Natural killer cell (primary cell): ENCODE measurements around the gene ISL1. TPM values are rescaled to one million over a fixed set of nuclear protein-coding genes. Genes with fewer than 3 reads are reported as not detected.

ENCODE experiments used
- ATAC-seq, 3 donors: fragments of 150-1000 bp in 2 of 3; fragments of 200-7000 bp in 1 of 3; cut with Tn5 transposase; 1 replicate in 1 of 3; 2 replicates in 2 of 3; pipeline ENCODE4 v1.10.0; 2021; ENCODE audit warnings: mild to moderate bottlenecking in 2 of 3, moderate library complexity in 2 of 3
- DNase-seq, 2 donors: peaks; one replicate each; pipeline versions ENCODE4 v3.0.0 to v3.0.0-alpha.2; 2013 to 2021; ENCODE audit warnings: mixed read lengths in 1 of 2
- H3K27ac ChIP-seq: one replicate; pipeline ENCODE4 v1.5.1; 2013; ENCODE audit warnings: mild to moderate bottlenecking, low read length
- H3K27me3 ChIP-seq: one replicate; pipeline ENCODE4 v1.6.1; 2013; ENCODE audit warnings: low read length; ENCODE audit not compliant: control insufficient read depth, insufficient read depth
- H3K36me3 ChIP-seq: one replicate; pipeline ENCODE4 v1.6.1; 2013; ENCODE audit warnings: low read length; ENCODE audit not compliant: control insufficient read depth, insufficient read depth
- H3K4me1 ChIP-seq: one replicate; pipeline ENCODE4 v1.6.1; 2013; ENCODE audit warnings: low read length; ENCODE audit not compliant: control insufficient read depth, insufficient read depth
- H3K4me3 ChIP-seq: one replicate; pipeline ENCODE4 v1.5.1; 2013; ENCODE audit warnings: low read length
- H3K9me3 ChIP-seq: one replicate; pipeline ENCODE4 v1.6.1; 2013; ENCODE audit warnings: low read length; ENCODE audit not compliant: control insufficient read depth, insufficient read depth
- H3K27ac Mint-ChIP-seq, 2 donors: one replicate each; pipeline ENCODE4 v1.8.0; 2022; ENCODE audit warnings: mild to moderate bottlenecking in 2 of 2, mixed read lengths in 2 of 2, moderate library complexity in 1 of 2
- H3K27me3 Mint-ChIP-seq, 2 donors: one replicate each; pipeline ENCODE4 v1.8.0; 2022; ENCODE audit warnings: low read depth in 2 of 2, mixed read lengths in 2 of 2
- H3K36me3 Mint-ChIP-seq: one replicate; pipeline ENCODE4 v1.8.0; 2022; ENCODE audit warnings: mixed read lengths
- H3K4me1 Mint-ChIP-seq, 2 donors: one replicate each; pipeline ENCODE4 v1.8.0; 2022; ENCODE audit warnings: mixed read lengths in 2 of 2
- H3K4me3 Mint-ChIP-seq: one replicate; pipeline ENCODE4 v1.8.0; 2022; ENCODE audit warnings: mild to moderate bottlenecking, moderate library complexity, mixed read lengths
- H3K9me3 Mint-ChIP-seq, 2 donors: one replicate each; pipeline ENCODE4 v1.8.0; 2022; ENCODE audit warnings: mixed read lengths in 2 of 2
- CTCF ChIP-seq: fragments of 200-600 bp; IDR thresholded peaks from one replicate; pipeline ENCODE4 v1.8.0; 2022; ENCODE audit warnings: antibody characterized with exemption
- WGBS: methylation state at CpG from one replicate; pipeline ENCODE4 v1.1.7; 2013; ENCODE audit warnings: missing lambda C conversion rate; ENCODE audit not compliant: insufficient coverage; 5-methylcytosine and 5-hydroxymethylcytosine counted together
- intact Hi-C: fragments of 100-400 bp; cut with micrococcal nuclease; formaldehyde crosslinking; loops from one replicate; pipeline ENCODE4 v1.14.2; 2022
- total RNA-seq, 4 donors: library from RNA; stranded (reverse); fragments of 120-200 nt in 1 of 4; gene quantifications; one replicate each; pipeline versions ENCODE4 v1.2.3 to v1.2.4, GENCODE V29; 2013 to 2022

Gene ISL1
- total RNA-seq, 3 donors from 2014 or later (not counting 1 experiment from before 2014, with no cell fraction given), result not detected

GRCh38 chr5:51395666-51396356 lies 12.6 kb downstream of the ISL1 start:
- Mint-ChIP-seq H3K36me3 (peaks cover 8% of the 10 kb centered on the region), H3K9me3 (peaks cover 2 to 3% of the 10 kb centered on the region in 2 donors), H3K4me3 (no peak overlapping the region), H3K27ac (no peak overlapping the region), H3K27me3 (peaks cover 34 to 46% of the 10 kb centered on the region in 2 donors), H3K4me1 (no peaks in the 10 kb centered on the region)
- Histone ChIP-seq H3K27ac (no peak overlapping the region), H3K27me3 (peaks cover 12% of the 10 kb centered on the region), H3K4me3 (no peak overlapping the region), H3K9me3 (peaks cover 8% of the 10 kb centered on the region), H3K36me3 (no peaks in the 10 kb centered on the region), H3K4me1 (no peaks in the 10 kb centered on the region)
- no peak for DNase-seq
- no peak for ATAC-seq
- TF ChIP-seq CTCF, result no peak
- intact Hi-C loops, result no loop called here
- 24% methylated on average over 9 of the region's 10 CpGs for WGBS

- Histone ChIP-seq H3K4me1 (no peaks in the 10 kb centered on the region), H3K4me3 (no peak overlapping the region), H3K27me3 (peaks cover 10% of the 10 kb centered on the region), H3K9me3 (peaks cover 8% of the 10 kb centered on the region), H3K27ac (no peak overlapping the region), H3K36me3 (no peaks in the 10 kb centered on the region)
- DNase-seq (no peak), ATAC-seq (no peak)
- peaks cover 29 to 37% of the 10 kb centered on the region in 2 donors for H3K27me3 Mint-ChIP-seq
- intact Hi-C loops, result no loop called here
- no peak overlapping the region for H3K4me3 Mint-ChIP-seq
- H3K27ac Mint-ChIP-seq, result no peak overlapping the region
- H3K4me1 Mint-ChIP-seq, result no peaks in the 10 kb centered on the region
- 37% methylated on average over 4 of the region's 4 CpGs for WGBS
- H3K36me3 Mint-ChIP-seq, result peaks cover 8% of the 10 kb centered on the region
- no peak for TF ChIP-seq CTCF
- peaks cover 2 to 3% of the 10 kb centered on the region in 2 donors for H3K9me3 Mint-ChIP-seq
Measured at GRCh38 chr5:51396797-51397196, 13.5 kb downstream of the ISL1 start.

- no peaks in the 10 kb centered on the region for H3K4me1 Mint-ChIP-seq
- WGBS, result 2% methylated on average over 5 of the region's 7 CpGs
- ATAC-seq, result no peak
- peaks cover 8% of the 10 kb centered on the region for H3K9me3 ChIP-seq
- no peaks in the 10 kb centered on the region for H3K4me1 ChIP-seq
- H3K27ac Mint-ChIP-seq, result no peak overlapping the region
- H3K9me3 Mint-ChIP-seq, result peaks cover 2 to 3% of the 10 kb centered on the region in 2 donors
- intact Hi-C loops, result no loop called here
- no peak overlapping the region for H3K4me3 ChIP-seq
- H3K4me3 Mint-ChIP-seq, result no peak overlapping the region
- H3K36me3 ChIP-seq, result no peaks in the 10 kb centered on the region
- H3K27me3 Mint-ChIP-seq, result peaks cover 29 to 34% of the 10 kb centered on the region in 2 donors
- peaks cover 10% of the 10 kb centered on the region for H3K27me3 ChIP-seq
- no peak for TF ChIP-seq CTCF
- H3K27ac ChIP-seq, result no peak overlapping the region
- no peak for DNase-seq
- peaks cover 8% of the 10 kb centered on the region for H3K36me3 Mint-ChIP-seq
Measured at GRCh38 chr5:51397996-51398395, 14.7 kb downstream of the ISL1 start.
